CD4-positive, alpha-beta memory T cell (primary cell): ENCODE results near the gene RMI2. TPM values are rescaled to one million over a fixed set of nuclear protein-coding genes. Genes with fewer than 3 reads are reported as not detected.

Source experiments
- CTCF ChIA-PET: fragments of 350-600 bp; sonication (Branson Sonifier 250); formaldehyde crosslinking; loops from one replicate; lab custom pipeline; 2021; ENCODE audit warnings: inconsistent platforms; ENCODE audit not compliant: partially characterized antibody; lab: Charles Lee
- POLR2A ChIA-PET: fragments of 350-600 bp; sonication (Branson Sonifier 250); formaldehyde crosslinking; loops from one replicate; lab custom pipeline; 2021; ENCODE audit not compliant: partially characterized antibody; lab: Charles Lee
- DNase-seq, 5 donors: peaks; one replicate each; pipeline versions ENCODE4 v3.0.0 to v3.0.0-alpha.2; 2020 to 2022; ENCODE audit warnings: mixed read lengths in 1 of 5
- H3K27ac ChIP-seq: one replicate; pipeline ENCODE4 v1.7.0; 2013; ENCODE audit warnings: low read depth, low read length
- H3K27me3 ChIP-seq: 2 replicates; pipeline ENCODE4 v1.7.0; 2013; ENCODE audit warnings: mild to moderate bottlenecking, low read length, moderate library complexity; ENCODE audit not compliant: insufficient read depth
- H3K36me3 ChIP-seq: 2 replicates; pipeline ENCODE4 v1.7.0; 2013; ENCODE audit warnings: mild to moderate bottlenecking, low read length, moderate library complexity; ENCODE audit not compliant: insufficient read depth
- H3K4me1 ChIP-seq: 2 replicates; pipeline ENCODE4 v1.7.0; 2013; ENCODE audit warnings: mild to moderate bottlenecking, low read length, moderate library complexity; ENCODE audit not compliant: insufficient read depth
- H3K4me3 ChIP-seq, 2 donors: one replicate each; pipeline ENCODE4 v1.7.0; 2013; ENCODE audit warnings: low read length in 2 of 2, mild to moderate bottlenecking in 1 of 2
- H3K9me3 ChIP-seq, 2 donors: one replicate each; pipeline ENCODE4 v1.7.0; 2013; ENCODE audit warnings: low read length in 2 of 2, control low read depth in 1 of 2; ENCODE audit not compliant: control insufficient read depth in 1 of 2
- H3K27ac Mint-ChIP-seq, 7 donors: one replicate each; pipeline ENCODE4 v1.8.0; 2020 to 2021; ENCODE audit warnings: mixed read lengths in 7 of 7, mild to moderate bottlenecking in 6 of 7, inconsistent platforms in 3 of 7, moderate library complexity in 3 of 7
- H3K27me3 Mint-ChIP-seq, 2 donors: one replicate each; pipeline ENCODE4 v1.8.0; 2020 to 2021; ENCODE audit warnings: mixed read lengths in 2 of 2
- H3K36me3 Mint-ChIP-seq, 2 donors: one replicate each; pipeline ENCODE4 v1.8.0; 2020 to 2021; ENCODE audit warnings: mixed read lengths in 2 of 2, inconsistent platforms in 1 of 2, mild to moderate bottlenecking in 1 of 2
- H3K4me1 Mint-ChIP-seq, 4 donors: one replicate each; pipeline ENCODE4 v1.8.0; 2020 to 2021; ENCODE audit warnings: mixed read lengths in 4 of 4, mild to moderate bottlenecking in 1 of 4
- H3K4me3 Mint-ChIP-seq, 8 donors: one replicate each; pipeline ENCODE4 v1.8.0; 2020 to 2021; ENCODE audit warnings: mixed read lengths in 8 of 8, mild to moderate bottlenecking in 7 of 8, moderate library complexity in 6 of 8, inconsistent platforms in 3 of 8
- H3K9me3 Mint-ChIP-seq, 8 donors: one replicate each; pipeline ENCODE4 v1.8.0; 2020 to 2021; ENCODE audit warnings: mixed read lengths in 8 of 8, mild to moderate bottlenecking in 5 of 8, inconsistent platforms in 3 of 8, moderate library complexity in 1 of 8
- intact Hi-C: fragments of 100-400 bp; cut with micrococcal nuclease; formaldehyde crosslinking; loops from one replicate; pipeline ENCODE4 v1.15.1; 2023
- polyA plus RNA-seq, 2 donors: library from polyadenylated mRNA; unstranded; fragments of 300-500 nt; fragmentation: Illumina TruSeq; gene quantifications; one replicate each; pipeline ENCODE4 v1.2.3, GENCODE V29; 2021
- total RNA-seq, 2 experiments: library from RNA; stranded (reverse); gene quantifications; one replicate each; pipeline ENCODE4 v1.2.3, GENCODE V29; 2021

RMI2 gene
- total and polyA plus RNA-seq, 4 experiments from 2014 or later, result 1.5 to 4.0 (median 1.7) TPM

DNA sequence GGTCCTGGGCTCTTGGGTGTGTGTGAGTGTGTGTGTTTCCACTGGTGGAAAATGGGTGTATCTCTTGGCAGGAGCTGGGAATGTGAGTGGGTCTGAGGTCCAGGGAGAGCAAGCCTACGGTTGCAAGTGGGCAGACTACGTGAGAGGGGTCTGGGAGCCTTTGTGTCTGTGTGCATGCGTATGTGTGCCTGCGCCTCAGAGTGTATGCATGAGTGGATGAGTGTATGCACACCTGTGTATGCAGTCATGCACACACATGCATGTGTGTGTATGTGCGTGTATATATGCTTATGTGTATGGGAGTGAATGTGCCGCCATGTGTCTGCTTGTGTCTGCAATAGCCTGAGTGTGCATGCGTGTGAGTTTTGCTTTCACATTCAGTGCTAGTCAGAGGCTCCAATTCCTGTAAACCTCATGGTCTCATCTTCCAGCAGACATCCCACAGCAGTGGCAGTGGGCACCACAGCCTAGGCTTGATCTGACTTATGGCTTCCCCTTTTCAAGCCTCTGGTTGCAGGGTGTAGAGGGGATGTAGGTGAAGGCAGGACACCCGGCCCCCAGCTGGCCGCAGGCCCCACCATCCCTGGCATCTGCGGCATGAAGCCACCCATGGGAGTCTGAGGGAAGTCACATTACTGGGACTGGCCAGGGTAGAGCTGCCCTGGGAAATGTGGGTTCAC is 19.7 kb upstream of the RMI2 start:
- intact Hi-C loops, result no loop called here
- DNase-seq, result no peak

GRCh38 chr16:11326084-11326736 is 19.0 kb upstream of the RMI2 start:
- H3K27ac ChIP-seq, result no peak overlapping the region
- H3K4me3 ChIP-seq, result no peak overlapping the region
- peaks cover 24 to 42% (median 29%) of the 10 kb centered on the region in 4 donors for H3K4me1 Mint-ChIP-seq
- intact Hi-C loops, result no loop called here
- no peaks in the 10 kb centered on the region for H3K27me3 ChIP-seq
- H3K4me1 ChIP-seq, result peaks cover 24% of the 10 kb centered on the region
- no peaks in the 10 kb centered on the region for H3K36me3 Mint-ChIP-seq
- CTCF ChIA-PET, result no interaction called here
- H3K27me3 Mint-ChIP-seq, result no peaks in the 10 kb centered on the region
- H3K9me3 Mint-ChIP-seq, result peaks cover 0 to 3% (median 0%) of the 10 kb centered on the region in 8 donors
- POLR2A ChIA-PET, result interaction anchor here (0.6 kb wide), 1 partner anchor 12 kb away, joined by 3 read pairs; no protein-coding TSS in a partner anchor
- no peak overlapping the region for H3K4me3 Mint-ChIP-seq
- H3K36me3 ChIP-seq, result no peaks in the 10 kb centered on the region
- H3K9me3 ChIP-seq, result no peaks in the 10 kb centered on the region
- no peak overlapping the region for H3K27ac Mint-ChIP-seq
- no peak for DNase-seq

More for the DNA sequence above, 19.7 kb upstream of the RMI2 start:
- Histone ChIP-seq H3K4me3 (no peak overlapping the region), H3K27me3 (no peaks in the 10 kb centered on the region), H3K27ac (no peak overlapping the region), H3K36me3 (no peaks in the 10 kb centered on the region), H3K4me1 (peaks cover 24% of the 10 kb centered on the region), H3K9me3 (no peaks in the 10 kb centered on the region)
- ChIA-PET POLR2A (no interaction called here), CTCF (interaction anchor here (1.3 kb wide), 1 partner anchor 31 kb away, joined by 3 read pairs; no protein-coding TSS in a partner anchor)
- peaks cover 24 to 39% (median 29%) of the 10 kb centered on the region in 4 donors for H3K4me1 Mint-ChIP-seq
- H3K27ac Mint-ChIP-seq, result peak overlapping the region in 3 of 7 donors; percentile 8 to 57 (median 30)
- H3K9me3 Mint-ChIP-seq, result peaks cover 0 to 3% (median 0%) of the 10 kb centered on the region in 8 donors
- H3K27me3 Mint-ChIP-seq, result no peaks in the 10 kb centered on the region
- no peak overlapping the region for H3K4me3 Mint-ChIP-seq
- H3K36me3 Mint-ChIP-seq, result no peaks in the 10 kb centered on the region

GRCh38 chr16:11326737-11327276 is 18.5 kb upstream of the RMI2 start:
- peaks cover 0 to 3% (median 0%) of the 10 kb centered on the region in 8 donors for H3K9me3 Mint-ChIP-seq
- peak overlapping the region in 4 of 7 donors; percentile 3 to 72 (median 36) for H3K27ac Mint-ChIP-seq
- H3K27me3 Mint-ChIP-seq, result no peaks in the 10 kb centered on the region
- Histone ChIP-seq H3K4me1 (peaks cover 24% of the 10 kb centered on the region), H3K9me3 (no peaks in the 10 kb centered on the region), H3K4me3 (no peak overlapping the region), H3K36me3 (no peaks in the 10 kb centered on the region), H3K27ac (no peak overlapping the region), H3K27me3 (no peaks in the 10 kb centered on the region)
- no peaks in the 10 kb centered on the region for H3K36me3 Mint-ChIP-seq
- POLR2A ChIA-PET, result interaction anchor here (0.6 kb wide), 2 partner anchors 13 to 27 kb away, joined by 3 read pairs; no protein-coding TSS in a partner anchor
- CTCF ChIA-PET, result no interaction called here
- DNase-seq, result no peak
- peak overlapping the region in 2 of 8 donors; percentile 40 to 64 for H3K4me3 Mint-ChIP-seq
- intact Hi-C loops, result no loop called here
- H3K4me1 Mint-ChIP-seq, result peaks cover 24 to 42% (median 29%) of the 10 kb centered on the region in 4 donors

GRCh38 chr16:11327277-11328171 is 17.7 kb upstream of the RMI2 start:
- no peaks in the 10 kb centered on the region for H3K36me3 Mint-ChIP-seq
- peaks cover 0 to 3% (median 0%) of the 10 kb centered on the region in 8 donors for H3K9me3 Mint-ChIP-seq
- Histone ChIP-seq H3K27me3 (no peaks in the 10 kb centered on the region), H3K36me3 (no peaks in the 10 kb centered on the region), H3K27ac (no peak overlapping the region), H3K4me1 (peaks cover 24% of the 10 kb centered on the region), H3K9me3 (no peaks in the 10 kb centered on the region), H3K4me3 (no peak overlapping the region)
- ChIA-PET POLR2A (interaction anchor here (0.6 to 1.2 kb wide), 4 partner anchors 26 to 311 kb away, joined by 3 to 4 read pairs (median 3); partner anchors contain the start of gene SOCS1), CTCF (interaction anchor here (1.2 to 2.6 kb wide), 2 partner anchors 16 to 29 kb away, joined by 3 to 10 read pairs; no protein-coding TSS in a partner anchor)
- peak in 3 of 5 donors; percentile 19 to 50 (median 40) for DNase-seq
- peaks cover 24 to 42% (median 29%) of the 10 kb centered on the region in 4 donors for H3K4me1 Mint-ChIP-seq
- peak overlapping the region; percentile 3 to 82 (median 72) for H3K27ac Mint-ChIP-seq
- peak overlapping the region in 6 of 8 donors; percentile 45 to 70 (median 62) for H3K4me3 Mint-ChIP-seq
- intact Hi-C loops, result loop anchor here (2.0 kb wide), 1 partner anchor 27 kb away; no protein-coding TSS in a partner anchor
- no peaks in the 10 kb centered on the region for H3K27me3 Mint-ChIP-seq

- intact Hi-C loops, result loop anchor here (2.0 kb wide), 1 partner anchor 26 kb away; no protein-coding TSS in a partner anchor
These were observed 16.8 kb upstream of the RMI2 start for GRCh38 chr16:11328172-11329070.

More at GRCh38 chr16:11328172-11329070, 16.8 kb upstream of the RMI2 start:
- no peaks in the 10 kb centered on the region for H3K36me3 ChIP-seq
- H3K9me3 ChIP-seq, result no peaks in the 10 kb centered on the region
- H3K36me3 Mint-ChIP-seq, result no peaks in the 10 kb centered on the region
- ChIA-PET POLR2A (interaction anchor here (0.6 to 1.2 kb wide), 3 partner anchors 27 to 310 kb away, joined by 3 to 4 read pairs (median 3); partner anchors contain the start of gene SOCS1), CTCF (interaction anchor here (1.2 to 2.6 kb wide), 2 partner anchors 16 to 28 kb away, joined by 3 to 10 read pairs; no protein-coding TSS in a partner anchor)
- H3K4me1 ChIP-seq, result peaks cover 24% of the 10 kb centered on the region
- no peak overlapping the region for H3K27ac ChIP-seq
- H3K27me3 Mint-ChIP-seq, result no peaks in the 10 kb centered on the region
- peaks cover 24 to 42% (median 29%) of the 10 kb centered on the region in 4 donors for H3K4me1 Mint-ChIP-seq
- DNase-seq, result peak; percentile 22 to 64 (median 37)
- H3K4me3 ChIP-seq, result no peak overlapping the region
- peak overlapping the region in 7 of 8 donors; percentile 48 to 76 (median 67) for H3K4me3 Mint-ChIP-seq
- H3K9me3 Mint-ChIP-seq, result peaks cover 0 to 3% (median 0%) of the 10 kb centered on the region in 8 donors
- peak overlapping the region; percentile 4 to 77 (median 65) for H3K27ac Mint-ChIP-seq
- no peaks in the 10 kb centered on the region for H3K27me3 ChIP-seq
